Neural cell (in vitro differentiated cells): ENCODE measurements around the gene WDR81. TPM values are rescaled to one million over a fixed set of nuclear protein-coding genes. Genes with fewer than 3 reads are reported as not detected.

Experiments used
- H2AFZ ChIP-seq: fragments of 200-600, 300-800 bp; sonication (generic), shearing (Covaris generic); 2 replicates; pipeline ENCODE4 v1.6.0; 2014; ENCODE audit warnings: low read depth, mild to moderate bottlenecking, antibody characterized with exemption, low read length, moderate library complexity
- H3F3A ChIP-seq: fragments of 200-600 bp; shearing (Covaris generic); 2 replicates; pipeline ENCODE4 v1.6.1; 2016; ENCODE audit warnings: mild to moderate bottlenecking, moderate library complexity, mixed read lengths, antibody characterized with exemption, low read length; ENCODE audit not compliant: insufficient read depth, poor library complexity, severe bottlenecking
- H3K27ac ChIP-seq: fragments of 200-600, 300-800 bp; sonication (generic), shearing (Covaris generic); 2 replicates; pipeline ENCODE4 v1.5.1; 2014; ENCODE audit warnings: mild to moderate bottlenecking, low read length, moderate library complexity
- H3K27me3 ChIP-seq: fragments of 300-800, 200-600 bp; sonication (generic), shearing (Covaris generic); 2 replicates; pipeline ENCODE4 v1.6.0; 2014; ENCODE audit warnings: mild to moderate bottlenecking, low read depth, low read length, moderate library complexity; ENCODE audit not compliant: insufficient read depth
- H3K36me3 ChIP-seq: fragments of 300-800, 200-600 bp; sonication (generic), shearing (Covaris generic); 2 replicates; pipeline ENCODE4 v1.5.1; 2014; ENCODE audit warnings: mild to moderate bottlenecking, antibody characterized with exemption, low read length, moderate library complexity; ENCODE audit not compliant: insufficient read depth
- H3K4me2 ChIP-seq: fragments of 300-800, 200-600 bp; sonication (generic), shearing (Covaris generic); 2 replicates; pipeline ENCODE4 v1.6.0; 2014; ENCODE audit warnings: mild to moderate bottlenecking, low read length
- H3K4me3 ChIP-seq: fragments of 300-800, 200-600 bp; sonication (generic), shearing (Covaris generic); 2 replicates; pipeline ENCODE4 v1.5.1; 2014; ENCODE audit warnings: mild to moderate bottlenecking, low read length, moderate library complexity
- H3K79me2 ChIP-seq: fragments of 200-600 bp; shearing (Covaris generic); replicated peaks from 2 replicates; pipeline ENCODE4 v1.6.0; 2014; ENCODE audit warnings: mild to moderate bottlenecking, low read length, moderate library complexity; ENCODE audit not compliant: insufficient read depth
- H3K9ac ChIP-seq: fragments of 300-800, 200-600 bp; sonication (generic), shearing (Covaris generic); 2 replicates; pipeline ENCODE4 v1.6.1; 2016; ENCODE audit warnings: mild to moderate bottlenecking, low read length, mixed read lengths
- H3K9me2 ChIP-seq: fragments of 200-600 bp; shearing (Covaris generic); 2 replicates; pipeline ENCODE4 v1.6.1; 2016; ENCODE audit warnings: mild to moderate bottlenecking, low read length, mixed read lengths; ENCODE audit not compliant: insufficient read depth
- H3K9me3 ChIP-seq: fragments of 200-600, 300-800 bp; sonication (generic), shearing (Covaris generic); 2 replicates; pipeline ENCODE4 v1.6.1; 2016; ENCODE audit warnings: mild to moderate bottlenecking, mixed run types, low read length, moderate library complexity, mixed read lengths
- H4K20me1 ChIP-seq: fragments of 200-600 bp; shearing (Covaris generic); 2 replicates; pipeline ENCODE4 v1.6.1; 2016; ENCODE audit warnings: mild to moderate bottlenecking, mixed run types; ENCODE audit not compliant: insufficient read depth
- CTCF ChIP-seq: fragments of 450-650 bp; IDR thresholded peaks from 2 replicates; pipeline ENCODE4 v1.5.1; 2014; ENCODE audit warnings: antibody characterized with exemption, mild to moderate bottlenecking, moderate library complexity; ENCODE audit not compliant: poor library complexity, severe bottlenecking
- EP300 ChIP-seq: fragments of 450-650 bp; conservative IDR thresholded peaks from 2 replicates; pipeline ENCODE4 v1.6.1; 2014; ENCODE audit warnings: antibody characterized with exemption, mild to moderate bottlenecking, moderate library complexity; ENCODE audit not compliant: poor library complexity, severe bottlenecking
- EZH2 ChIP-seq: fragments of 200-600, 300-800 bp; shearing (Covaris generic), sonication (generic); IDR thresholded peaks from 2 replicates; pipeline ENCODE4 v1.6.1; 2014; ENCODE audit warnings: antibody characterized with exemption, low read length, borderline replicate concordance, mild to moderate bottlenecking; ENCODE audit not compliant: insufficient read depth, poor library complexity, severe bottlenecking
- MXI1 ChIP-seq: fragments of 450-650 bp; conservative IDR thresholded peaks from 2 replicates; pipeline ENCODE4 v1.6.1; 2014; ENCODE audit warnings: antibody characterized with exemption, mild to moderate bottlenecking; ENCODE audit not compliant: poor library complexity, severe bottlenecking
- POLR2AphosphoS5 ChIP-seq: IDR thresholded peaks from 2 replicates; pipeline ENCODE4 v1.6.1; 2012
- RAD21 ChIP-seq: fragments of 450-650 bp; conservative IDR thresholded peaks from 2 replicates; pipeline ENCODE4 v1.6.1; 2014; ENCODE audit warnings: antibody characterized with exemption, mild to moderate bottlenecking, moderate library complexity
- REST ChIP-seq: IDR thresholded peaks from 2 replicates; pipeline ENCODE4 v1.6.1; 2012; ENCODE audit warnings: borderline replicate concordance
- SMC3 ChIP-seq: fragments of 450-650 bp; conservative IDR thresholded peaks from 2 replicates; pipeline ENCODE4 v1.6.1; 2014; ENCODE audit warnings: antibody characterized with exemption, mild to moderate bottlenecking, moderate library complexity; ENCODE audit not compliant: poor library complexity
- TAF1 ChIP-seq: IDR thresholded peaks from 2 replicates; pipeline ENCODE4 v1.6.1; 2012; ENCODE audit warnings: low read depth
- polyA plus RNA-seq: library from polyadenylated mRNA; depleted of rRNA; stranded (reverse); fragments of >200 nt; gene quantifications from 2 replicates; pipeline ENCODE4 v1.2.3, GENCODE V29; 2014

Gene WDR81
- polyA plus RNA-seq, 1 donor from 2014 or later = 5.4 TPM

GRCh38 chr17:1783834-1784611, 59.5 kb downstream of the WDR81 start:
- H3K9me3 ChIP-seq = no peaks in the 10 kb centered on the region
- TF ChIP-seq SMC3 (peak; percentile 30), EZH2 (no peak)
- H3K4me3 ChIP-seq = no peak overlapping the region
- H3K9ac ChIP-seq = no peak overlapping the region
- H3K27ac ChIP-seq = no peak overlapping the region
- H3F3A ChIP-seq = no peaks in the 10 kb centered on the region
- no peaks in the 10 kb centered on the region for H3K9me2 ChIP-seq
- H3K36me3 ChIP-seq = no peaks in the 10 kb centered on the region
- H3K4me2 ChIP-seq = no peak overlapping the region
- H2AFZ ChIP-seq = no peak overlapping the region
- H3K79me2 ChIP-seq = no peaks in the 10 kb centered on the region
- H3K27me3 ChIP-seq = no peaks in the 10 kb centered on the region
- H4K20me1 ChIP-seq = no peaks in the 10 kb centered on the region

GRCh38 chr17:1785930-1786329, 61.4 kb downstream of the WDR81 start:
- Histone ChIP-seq H2AFZ (no peak overlapping the region), H3K4me2 (no peak overlapping the region), H3F3A (no peaks in the 10 kb centered on the region), H3K27ac (no peak overlapping the region), H3K4me3 (no peak overlapping the region), H3K9ac (no peak overlapping the region), H3K9me2 (no peaks in the 10 kb centered on the region), H4K20me1 (no peaks in the 10 kb centered on the region), H3K9me3 (no peaks in the 10 kb centered on the region), H3K79me2 (no peaks in the 10 kb centered on the region), H3K27me3 (no peaks in the 10 kb centered on the region), H3K36me3 (no peaks in the 10 kb centered on the region)
- no peak for TF ChIP-seq SMC3
- no peak for TF ChIP-seq REST
- TF ChIP-seq EP300 = no peak
- no peak for TF ChIP-seq MXI1
- no peak for TF ChIP-seq TAF1
- no peak for TF ChIP-seq CTCF
- TF ChIP-seq RAD21 = no peak
- no peak for TF ChIP-seq EZH2
- TF ChIP-seq POLR2AphosphoS5 = no peak
